H1 (cell line): Measurements from ENCODE around the gene SLC1A2. TPM values are rescaled to one million over a fixed set of nuclear protein-coding genes. Genes with fewer than 3 reads are reported as not detected.

ENCODE experiments used
- EGR1 ChIP-seq: IDR thresholded peaks from 2 replicates; pipeline ENCODE4 v1.6.1; 2011; ENCODE audit warnings: low read depth, low read length, borderline replicate concordance
- polyA plus RNA-seq, 7 experiments: library from polyadenylated mRNA; depleted of rRNA in 3 of 7; stranded (reverse) in 5 of 7; unstranded in 2 of 7; fragments of >200 nt in 5 of 7; fragments of 200-250 nt in 2 of 7; gene quantifications; 1 replicate in 5 of 7; 2 replicates in 1 of 7; 4 replicates in 1 of 7; pipeline versions ENCODE4 v1.2.1 to v1.2.3, GENCODE V29; 2011 to 2013; ENCODE audit warnings: missing spikeins in 2 of 7, mixed read lengths in 2 of 7
- total RNA-seq: library from RNA; stranded (reverse); fragmentation: NEBNext Ultra II Directional; extraction: Animal tissue kit (Norgen Biotek cat#: 25700); gene quantifications from 2 replicates; pipeline ENCODE4 v1.2.1, GENCODE V29; 2021

The SLC1A2 gene
- total and polyA plus RNA-seq, 2 of the 8 experiments (the other 6 are each of a cell fraction or from before 2014, with no cell fraction given): 0.57 to 1.2 TPM

DNA sequence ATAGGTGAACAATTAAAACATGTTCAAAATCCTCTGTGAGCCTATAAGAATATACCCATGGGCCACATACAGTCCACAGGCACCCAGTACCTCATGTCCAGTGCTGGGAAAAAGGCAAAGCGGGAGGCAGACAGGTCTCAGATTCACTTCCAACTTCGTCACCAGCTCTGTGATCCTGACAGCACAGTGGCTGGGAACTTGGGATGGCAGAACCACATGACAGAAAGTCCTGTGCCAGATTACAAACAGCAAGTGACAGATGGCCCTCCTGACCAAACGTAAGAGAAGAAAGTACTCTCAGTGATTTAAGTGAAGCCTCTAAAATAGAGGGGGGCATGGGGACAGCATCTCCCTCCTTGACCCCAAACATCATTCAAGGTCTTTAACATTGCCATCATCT lies 5.8 kb downstream of the SLC1A2 start (continued):
- no peak for TF ChIP-seq EGR1
